HepG2 (cell line): ENCODE measurements around the gene SLC17A9. TPM values are rescaled to one million over a fixed set of nuclear protein-coding genes. Genes with fewer than 3 reads are reported as not detected.

Experiments used
- ADNP ChIP-seq: sonication (generic); formaldehyde crosslinking; IDR thresholded peaks from 2 replicates; pipeline ENCODE4 v1.4.0; 2020; ENCODE audit warnings: missing genetic modification reagents
- CC2D1A ChIP-seq: sonication (generic); formaldehyde crosslinking; IDR thresholded peaks from 2 replicates; pipeline ENCODE4 v1.8.1; 2023; ENCODE audit warnings: mild to moderate bottlenecking, missing genetic modification reagents
- CHD4 ChIP-seq: fragments of 200-600 bp; sonication (generic); IDR thresholded peaks from 2 replicates; pipeline ENCODE4 v1.7.0; 2017; ENCODE audit warnings: mild to moderate bottlenecking, low read length, borderline replicate concordance
- HOXA3 ChIP-seq: sonication (generic); formaldehyde crosslinking; IDR thresholded peaks from 2 replicates; pipeline ENCODE4 v1.5.0; 2020; ENCODE audit warnings: missing genetic modification reagents
- MTA3 ChIP-seq: sonication (generic); formaldehyde crosslinking; IDR thresholded peaks from 2 replicates; pipeline ENCODE4 v1.4.0; 2020; ENCODE audit warnings: missing genetic modification reagents
- POLR2AphosphoS5 ChIP-seq: IDR thresholded peaks from 2 replicates; pipeline ENCODE4 v1.6.1; 2012; ENCODE audit warnings: low read depth, low read length
- RARA ChIP-seq: IDR thresholded peaks from 2 replicates; pipeline ENCODE4 v1.6.1; 2016; ENCODE audit warnings: missing genetic modification reagents, missing compliant biosample characterization
- SKI ChIP-seq: fragments of 450-650 bp; IDR thresholded peaks from one replicate; pipeline ENCODE4 v1.6.1; 2018; ENCODE audit warnings: mild to moderate bottlenecking; ENCODE audit not compliant: partially characterized antibody
- SRF ChIP-seq: IDR thresholded peaks from 2 replicates; pipeline ENCODE4 v1.6.1; 2011; ENCODE audit warnings: mild to moderate bottlenecking, low read depth, low read length, moderate library complexity
- TCF7L2 ChIP-seq: IDR thresholded peaks from 2 replicates; pipeline ENCODE4 v1.6.1; 2011; ENCODE audit warnings: mild to moderate bottlenecking, low read depth, low read length, moderate library complexity
- ZNF138 ChIP-seq: sonication (generic); formaldehyde crosslinking; IDR thresholded peaks from 2 replicates; pipeline ENCODE4 v1.5.0; 2020; ENCODE audit warnings: mild to moderate bottlenecking, low read depth, missing genetic modification reagents
- ZNF251 ChIP-seq: sonication (generic); formaldehyde crosslinking; IDR thresholded peaks from 2 replicates; pipeline ENCODE4 v1.9.0; 2021; ENCODE audit warnings: mild to moderate bottlenecking, missing genetic modification reagents
- ZNF274 ChIP-seq: sonication (generic); formaldehyde crosslinking; IDR thresholded peaks from 2 replicates; pipeline ENCODE4 v1.5.1; 2020; ENCODE audit warnings: mild to moderate bottlenecking, missing genetic modification reagents
- ZSCAN9 ChIP-seq: IDR thresholded peaks from 2 replicates; pipeline ENCODE4 v1.6.1; 2016; ENCODE audit warnings: borderline replicate concordance
- polyA plus RNA-seq, 8 experiments: library from polyadenylated mRNA; depleted of rRNA in 3 of 8; stranded (reverse) in 7 of 8; unstranded in 1 of 8; fragments of >200 nt; fragmentation: Illumina TruSeq in 4 of 8; extraction: Trizol in 4 of 8; gene quantifications; 2 replicates each; pipeline versions ENCODE4 v1.2.1 to v1.2.3, GENCODE V29; 2011 to 2016; ENCODE audit warnings: low read depth in 4 of 8, missing spikeins in 1 of 8, mixed read lengths in 1 of 8; ENCODE audit not compliant: insufficient read depth in 1 of 8
- total RNA-seq, 5 experiments: library from RNA; depleted of rRNA; stranded (reverse); fragments of >200 nt; fragmentation: Illumina TruSeq; extraction: Trizol; gene quantifications; 2 replicates each; pipeline ENCODE4 v1.2.3, GENCODE V29; 2016; ENCODE audit warnings: low read depth in 1 of 5
- TF ChIP-seq, protein P1 (sequence below): sonication (generic); formaldehyde crosslinking; IDR thresholded peaks from 2 replicates; pipeline ENCODE4 v1.4.0; 2020; ENCODE audit warnings: missing genetic modification reagents, borderline replicate concordance
- TF ChIP-seq, protein P2 (sequence below): sonication (generic); formaldehyde crosslinking; IDR thresholded peaks from 2 replicates; pipeline ENCODE4 v1.5.0; 2020; ENCODE audit warnings: missing genetic modification reagents
- TF ChIP-seq, protein P3 (sequence below): sonication (generic); formaldehyde crosslinking; IDR thresholded peaks from 2 replicates; pipeline ENCODE4 v1.5.0; 2020; ENCODE audit warnings: missing genetic modification reagents
- TF ChIP-seq, protein P4 (sequence below): sonication (generic); formaldehyde crosslinking; IDR thresholded peaks from 2 replicates; pipeline ENCODE4 v1.4.0; 2020; ENCODE audit warnings: missing genetic modification reagents
- TF ChIP-seq, protein P5 (sequence below): sonication (generic); formaldehyde crosslinking; IDR thresholded peaks from 2 replicates; pipeline ENCODE4; 2020; ENCODE audit warnings: missing genetic modification reagents, mild to moderate bottlenecking, borderline replicate concordance

SLC17A9 gene
- total and polyA plus RNA-seq, 2 of the 13 experiments (the other 11 are each of a cell fraction or from before 2014, with no cell fraction given), result 110 to 191 TPM

DNA sequence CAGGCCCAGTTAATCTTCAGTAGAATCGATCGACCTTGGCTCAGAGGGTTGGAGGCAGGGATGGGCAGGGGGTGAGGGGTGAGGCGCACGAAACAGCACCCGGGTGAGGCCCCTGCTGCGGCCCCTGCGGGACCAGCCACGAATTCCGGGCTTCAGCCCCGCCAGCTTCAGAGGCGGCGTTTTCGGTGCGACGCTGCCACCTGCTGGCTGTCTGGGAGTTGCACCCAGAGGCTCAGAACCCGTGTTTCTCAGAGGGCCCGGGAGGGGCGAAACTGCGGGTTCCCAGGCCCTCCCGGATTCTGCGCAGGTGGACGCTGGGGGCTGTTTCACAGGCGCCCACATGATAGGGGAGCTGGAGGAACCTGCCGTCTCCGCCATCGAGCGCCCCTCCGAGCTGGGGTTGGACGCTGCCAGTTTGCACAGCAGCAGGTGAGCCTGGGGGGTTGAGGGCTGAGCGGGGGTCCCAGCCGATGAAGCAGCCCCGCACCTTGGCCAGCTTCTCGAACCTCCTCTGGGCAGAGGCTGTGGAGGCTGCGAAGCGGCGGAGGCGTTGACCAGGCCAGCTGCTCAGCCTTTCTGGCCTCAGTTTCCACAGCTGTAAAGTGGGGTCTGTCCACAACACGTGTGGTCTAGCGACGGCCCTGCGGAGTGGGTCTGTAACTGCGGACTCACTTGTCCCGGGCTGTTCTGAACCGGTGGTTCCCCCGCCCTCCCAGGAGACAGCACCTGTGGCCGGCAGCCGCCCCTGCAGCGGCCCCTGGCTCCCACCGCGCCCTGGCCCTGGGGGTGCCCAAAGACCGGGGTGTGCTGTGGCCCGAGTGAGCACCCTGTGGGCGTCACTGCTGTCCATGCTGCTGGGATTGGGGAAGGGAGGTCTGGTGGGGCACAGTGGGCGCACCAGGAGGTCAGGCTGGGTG, 56.8 kb downstream of the SLC17A9 start (continued):
- TF ChIP-seq RARA (CRISPR knock-in tag) (0 out of 2 replicates have a peak, but pooled peaks have one; percentile 24), ZSCAN9 (no peak), POLR2AphosphoS5 (no peak), ZNF274 (CRISPR knock-in tag) (no peak), ZNF138 (CRISPR knock-in tag) (no peak), SRF (no peak), CC2D1A (CRISPR knock-in tag) (no peak), SKI (peak; percentile 61), ZNF251 (CRISPR knock-in tag) (no peak), TCF7L2 (no peak), ADNP (CRISPR knock-in tag) (no peak), MTA3 (CRISPR knock-in tag) (no peak), CHD4 (no peak), HOXA3 (peak; percentile 50)
- TF ChIP-seq, protein P1, sequence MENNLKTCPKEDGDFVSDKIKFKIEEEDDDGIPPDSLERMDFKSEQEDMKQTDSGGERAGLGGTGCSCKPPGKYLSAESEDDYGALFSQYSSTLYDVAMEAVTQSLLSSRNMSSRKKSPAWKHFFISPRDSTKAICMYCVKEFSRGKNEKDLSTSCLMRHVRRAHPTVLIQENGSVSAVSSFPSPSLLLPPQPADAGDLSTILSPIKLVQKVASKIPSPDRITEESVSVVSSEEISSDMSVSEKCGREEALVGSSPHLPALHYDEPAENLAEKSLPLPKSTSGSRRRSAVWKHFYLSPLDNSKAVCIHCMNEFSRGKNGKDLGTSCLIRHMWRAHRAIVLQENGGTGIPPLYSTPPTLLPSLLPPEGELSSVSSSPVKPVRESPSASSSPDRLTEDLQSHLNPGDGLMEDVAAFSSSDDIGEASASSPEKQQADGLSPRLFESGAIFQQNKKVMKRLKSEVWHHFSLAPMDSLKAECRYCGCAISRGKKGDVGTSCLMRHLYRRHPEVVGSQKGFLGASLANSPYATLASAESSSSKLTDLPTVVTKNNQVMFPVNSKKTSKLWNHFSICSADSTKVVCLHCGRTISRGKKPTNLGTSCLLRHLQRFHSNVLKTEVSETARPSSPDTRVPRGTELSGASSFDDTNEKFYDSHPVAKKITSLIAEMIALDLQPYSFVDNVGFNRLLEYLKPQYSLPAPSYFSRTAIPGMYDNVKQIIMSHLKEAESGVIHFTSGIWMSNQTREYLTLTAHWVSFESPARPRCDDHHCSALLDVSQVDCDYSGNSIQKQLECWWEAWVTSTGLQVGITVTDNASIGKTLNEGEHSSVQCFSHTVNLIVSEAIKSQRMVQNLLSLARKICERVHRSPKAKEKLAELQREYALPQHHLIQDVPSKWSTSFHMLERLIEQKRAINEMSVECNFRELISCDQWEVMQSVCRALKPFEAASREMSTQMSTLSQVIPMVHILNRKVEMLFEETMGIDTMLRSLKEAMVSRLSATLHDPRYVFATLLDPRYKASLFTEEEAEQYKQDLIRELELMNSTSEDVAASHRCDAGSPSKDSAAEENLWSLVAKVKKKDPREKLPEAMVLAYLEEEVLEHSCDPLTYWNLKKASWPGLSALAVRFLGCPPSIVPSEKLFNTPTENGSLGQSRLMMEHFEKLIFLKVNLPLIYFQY (CRISPR knock-in tag), result peak; percentile 81
- TF ChIP-seq, protein P2, sequence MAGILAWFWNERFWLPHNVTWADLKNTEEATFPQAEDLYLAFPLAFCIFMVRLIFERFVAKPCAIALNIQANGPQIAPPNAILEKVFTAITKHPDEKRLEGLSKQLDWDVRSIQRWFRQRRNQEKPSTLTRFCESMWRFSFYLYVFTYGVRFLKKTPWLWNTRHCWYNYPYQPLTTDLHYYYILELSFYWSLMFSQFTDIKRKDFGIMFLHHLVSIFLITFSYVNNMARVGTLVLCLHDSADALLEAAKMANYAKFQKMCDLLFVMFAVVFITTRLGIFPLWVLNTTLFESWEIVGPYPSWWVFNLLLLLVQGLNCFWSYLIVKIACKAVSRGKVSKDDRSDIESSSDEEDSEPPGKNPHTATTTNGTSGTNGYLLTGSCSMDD (CRISPR knock-in tag), result no peak
- TF ChIP-seq, protein P3, sequence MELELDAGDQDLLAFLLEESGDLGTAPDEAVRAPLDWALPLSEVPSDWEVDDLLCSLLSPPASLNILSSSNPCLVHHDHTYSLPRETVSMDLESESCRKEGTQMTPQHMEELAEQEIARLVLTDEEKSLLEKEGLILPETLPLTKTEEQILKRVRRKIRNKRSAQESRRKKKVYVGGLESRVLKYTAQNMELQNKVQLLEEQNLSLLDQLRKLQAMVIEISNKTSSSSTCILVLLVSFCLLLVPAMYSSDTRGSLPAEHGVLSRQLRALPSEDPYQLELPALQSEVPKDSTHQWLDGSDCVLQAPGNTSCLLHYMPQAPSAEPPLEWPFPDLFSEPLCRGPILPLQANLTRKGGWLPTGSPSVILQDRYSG (CRISPR knock-in tag), result no peak
- TF ChIP-seq, protein P4, sequence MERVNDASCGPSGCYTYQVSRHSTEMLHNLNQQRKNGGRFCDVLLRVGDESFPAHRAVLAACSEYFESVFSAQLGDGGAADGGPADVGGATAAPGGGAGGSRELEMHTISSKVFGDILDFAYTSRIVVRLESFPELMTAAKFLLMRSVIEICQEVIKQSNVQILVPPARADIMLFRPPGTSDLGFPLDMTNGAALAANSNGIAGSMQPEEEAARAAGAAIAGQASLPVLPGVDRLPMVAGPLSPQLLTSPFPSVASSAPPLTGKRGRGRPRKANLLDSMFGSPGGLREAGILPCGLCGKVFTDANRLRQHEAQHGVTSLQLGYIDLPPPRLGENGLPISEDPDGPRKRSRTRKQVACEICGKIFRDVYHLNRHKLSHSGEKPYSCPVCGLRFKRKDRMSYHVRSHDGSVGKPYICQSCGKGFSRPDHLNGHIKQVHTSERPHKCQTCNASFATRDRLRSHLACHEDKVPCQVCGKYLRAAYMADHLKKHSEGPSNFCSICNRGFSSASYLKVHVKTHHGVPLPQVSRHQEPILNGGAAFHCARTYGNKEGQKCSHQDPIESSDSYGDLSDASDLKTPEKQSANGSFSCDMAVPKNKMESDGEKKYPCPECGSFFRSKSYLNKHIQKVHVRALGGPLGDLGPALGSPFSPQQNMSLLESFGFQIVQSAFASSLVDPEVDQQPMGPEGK (CRISPR knock-in tag), result peak; percentile 90
- TF ChIP-seq, protein P5, sequence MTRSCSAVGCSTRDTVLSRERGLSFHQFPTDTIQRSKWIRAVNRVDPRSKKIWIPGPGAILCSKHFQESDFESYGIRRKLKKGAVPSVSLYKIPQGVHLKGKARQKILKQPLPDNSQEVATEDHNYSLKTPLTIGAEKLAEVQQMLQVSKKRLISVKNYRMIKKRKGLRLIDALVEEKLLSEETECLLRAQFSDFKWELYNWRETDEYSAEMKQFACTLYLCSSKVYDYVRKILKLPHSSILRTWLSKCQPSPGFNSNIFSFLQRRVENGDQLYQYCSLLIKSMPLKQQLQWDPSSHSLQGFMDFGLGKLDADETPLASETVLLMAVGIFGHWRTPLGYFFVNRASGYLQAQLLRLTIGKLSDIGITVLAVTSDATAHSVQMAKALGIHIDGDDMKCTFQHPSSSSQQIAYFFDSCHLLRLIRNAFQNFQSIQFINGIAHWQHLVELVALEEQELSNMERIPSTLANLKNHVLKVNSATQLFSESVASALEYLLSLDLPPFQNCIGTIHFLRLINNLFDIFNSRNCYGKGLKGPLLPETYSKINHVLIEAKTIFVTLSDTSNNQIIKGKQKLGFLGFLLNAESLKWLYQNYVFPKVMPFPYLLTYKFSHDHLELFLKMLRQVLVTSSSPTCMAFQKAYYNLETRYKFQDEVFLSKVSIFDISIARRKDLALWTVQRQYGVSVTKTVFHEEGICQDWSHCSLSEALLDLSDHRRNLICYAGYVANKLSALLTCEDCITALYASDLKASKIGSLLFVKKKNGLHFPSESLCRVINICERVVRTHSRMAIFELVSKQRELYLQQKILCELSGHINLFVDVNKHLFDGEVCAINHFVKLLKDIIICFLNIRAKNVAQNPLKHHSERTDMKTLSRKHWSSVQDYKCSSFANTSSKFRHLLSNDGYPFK, result no peak
